Body of pancreas (tissue), 4 donors: ENCODE measurements around the gene SEMA6A.

Experiments used
- CTCF ChIP-seq, 7 experiments: fragments of 450-650 bp in 4 of 7; fragments of 200-600 bp in 3 of 7; sonication (generic) in 3 of 7; IDR thresholded peaks; one replicate each; pipeline ENCODE4 v1.5.1; 2016 to 2019; ENCODE audit warnings: antibody characterized with exemption in 7 of 7
- POLR2A ChIP-seq, 3 donors: fragments of 450-650 bp; IDR thresholded peaks; one replicate each; pipeline ENCODE4 v1.6.1; 2016; ENCODE audit warnings: antibody characterized with exemption in 3 of 3, mild to moderate bottlenecking in 2 of 3

DNA sequence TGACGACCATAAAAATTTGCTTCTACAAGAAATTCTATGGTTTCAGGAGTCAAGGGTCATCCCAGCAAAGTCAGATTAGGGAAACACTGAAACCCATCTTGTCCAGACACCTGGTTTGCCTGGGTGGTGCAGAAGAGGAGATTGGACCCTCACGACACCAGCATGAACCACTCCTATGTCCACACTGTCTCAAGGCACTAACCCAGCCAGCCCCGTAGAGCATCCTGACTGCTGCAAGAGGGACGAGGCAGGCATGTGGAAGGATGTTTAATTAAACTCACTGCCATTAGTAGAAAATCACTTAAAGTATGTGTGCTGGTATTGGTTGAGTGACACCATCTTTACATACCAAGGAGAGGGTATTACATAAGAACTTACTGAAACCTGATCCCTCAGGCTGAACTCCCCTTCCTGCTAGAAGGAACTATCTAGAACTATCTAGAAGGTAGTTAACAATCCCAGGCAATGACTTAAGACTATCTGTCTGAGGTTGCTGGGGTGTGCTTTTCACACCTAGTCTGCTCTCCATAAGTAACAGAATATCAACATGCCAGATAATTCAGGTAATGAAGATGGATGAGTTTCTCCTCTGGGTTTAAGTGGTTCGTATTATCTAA, 93.6 kb downstream of the SEMA6A start:
- no peak for TF ChIP-seq CTCF (IDR thresholded peaks at IDR 0.05)
- no peak for TF ChIP-seq POLR2A (IDR thresholded peaks at IDR 0.05)
